Stimulated activated naive CD4-positive, alpha-beta T cell (primary cell): ENCODE results near the gene AR.

Source experiments
- DNase-seq, 6 experiments: peaks; one replicate each; lab custom pipeline; 2025; lab: John Stamatoyannopoulos, UW

AR gene, protein sequence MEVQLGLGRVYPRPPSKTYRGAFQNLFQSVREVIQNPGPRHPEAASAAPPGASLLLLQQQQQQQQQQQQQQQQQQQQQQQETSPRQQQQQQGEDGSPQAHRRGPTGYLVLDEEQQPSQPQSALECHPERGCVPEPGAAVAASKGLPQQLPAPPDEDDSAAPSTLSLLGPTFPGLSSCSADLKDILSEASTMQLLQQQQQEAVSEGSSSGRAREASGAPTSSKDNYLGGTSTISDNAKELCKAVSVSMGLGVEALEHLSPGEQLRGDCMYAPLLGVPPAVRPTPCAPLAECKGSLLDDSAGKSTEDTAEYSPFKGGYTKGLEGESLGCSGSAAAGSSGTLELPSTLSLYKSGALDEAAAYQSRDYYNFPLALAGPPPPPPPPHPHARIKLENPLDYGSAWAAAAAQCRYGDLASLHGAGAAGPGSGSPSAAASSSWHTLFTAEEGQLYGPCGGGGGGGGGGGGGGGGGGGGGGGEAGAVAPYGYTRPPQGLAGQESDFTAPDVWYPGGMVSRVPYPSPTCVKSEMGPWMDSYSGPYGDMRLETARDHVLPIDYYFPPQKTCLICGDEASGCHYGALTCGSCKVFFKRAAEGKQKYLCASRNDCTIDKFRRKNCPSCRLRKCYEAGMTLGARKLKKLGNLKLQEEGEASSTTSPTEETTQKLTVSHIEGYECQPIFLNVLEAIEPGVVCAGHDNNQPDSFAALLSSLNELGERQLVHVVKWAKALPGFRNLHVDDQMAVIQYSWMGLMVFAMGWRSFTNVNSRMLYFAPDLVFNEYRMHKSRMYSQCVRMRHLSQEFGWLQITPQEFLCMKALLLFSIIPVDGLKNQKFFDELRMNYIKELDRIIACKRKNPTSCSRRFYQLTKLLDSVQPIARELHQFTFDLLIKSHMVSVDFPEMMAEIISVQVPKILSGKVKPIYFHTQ

GRCh38 chrX:67543818-67544217, at the start of gene AR:
TSS of gene AR (plus strand) at chrX:67544021. CDS start at chrX:67545147, 1,126 bp downstream.
- no peak for DNase-seq

- no peak for DNase-seq
These were observed 43.2 kb upstream of the AR start for GRCh38 chrX:67500617-67501016.

- DNase-seq: no peak
These were observed 40.8 kb upstream of the AR start for GRCh38 chrX:67503004-67503403.

- no peak for DNase-seq
These were observed 40.4 kb upstream of the AR start for GRCh38 chrX:67503453-67503852.

GRCh38 chrX:67520671-67521070, 23.1 kb upstream of the AR start:
- no peak for DNase-seq

DNA sequence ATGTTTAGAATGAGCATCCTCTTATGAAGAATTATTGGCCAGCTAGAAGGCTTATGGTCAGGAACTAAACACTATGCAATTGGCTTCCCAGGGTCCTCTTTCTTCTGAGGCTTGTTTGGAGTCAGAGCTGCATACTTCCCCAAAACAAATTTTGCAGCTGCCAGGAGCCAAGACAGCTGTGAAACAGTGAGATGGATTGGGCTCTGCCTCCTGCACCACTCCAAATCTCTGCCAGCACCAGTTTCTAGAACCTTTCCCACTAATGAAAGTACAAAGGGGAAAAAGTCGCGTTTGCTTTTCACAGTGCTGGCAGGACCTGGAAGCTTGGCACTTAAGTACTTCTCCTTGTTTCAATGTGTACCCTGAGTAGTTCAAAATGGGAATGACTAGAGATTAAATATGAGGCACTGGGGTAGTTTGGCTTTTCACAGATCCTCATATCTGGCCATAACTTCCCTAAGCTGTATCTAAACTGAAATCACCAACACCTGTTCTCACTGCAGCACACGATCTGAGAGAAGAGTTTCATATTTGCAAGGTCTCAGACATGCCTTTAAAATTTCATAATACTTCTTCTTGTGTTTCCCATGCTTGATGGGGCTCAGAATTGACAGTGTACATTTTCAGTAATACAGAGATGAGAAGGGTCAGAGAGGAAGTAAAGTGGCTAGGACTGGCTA, 20.7 kb upstream of the AR start:
- DNase-seq: no peak

GRCh38 chrX:67523932-67524331, 19.9 kb upstream of the AR start:
- DNase-seq: no peak

DNA sequence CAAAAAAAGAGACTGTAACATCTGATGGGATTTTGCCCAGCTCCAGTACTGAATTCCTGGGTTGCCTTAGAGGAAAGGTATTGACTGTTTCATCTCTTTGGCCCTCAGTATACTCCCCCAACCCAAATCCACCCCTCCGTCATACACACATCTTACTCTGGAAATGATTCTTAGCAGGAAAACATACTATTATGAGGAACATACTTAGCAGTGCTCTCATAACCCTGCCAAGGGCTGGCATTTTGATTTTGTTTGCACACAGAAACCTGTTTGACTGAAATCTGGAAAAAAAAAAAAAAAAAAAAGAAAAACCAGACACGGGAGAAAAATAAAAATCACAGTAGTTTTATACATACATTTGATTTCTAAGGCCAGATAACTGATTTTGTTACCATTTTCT, 19.4 kb upstream of the AR start:
- no peak for DNase-seq

- DNase-seq: no peak
These were observed 18.7 kb upstream of the AR start for GRCh38 chrX:67524950-67525691.

GRCh38 chrX:67536564-67536963, 7.3 kb upstream of the AR start:
- no peak for DNase-seq

DNA sequence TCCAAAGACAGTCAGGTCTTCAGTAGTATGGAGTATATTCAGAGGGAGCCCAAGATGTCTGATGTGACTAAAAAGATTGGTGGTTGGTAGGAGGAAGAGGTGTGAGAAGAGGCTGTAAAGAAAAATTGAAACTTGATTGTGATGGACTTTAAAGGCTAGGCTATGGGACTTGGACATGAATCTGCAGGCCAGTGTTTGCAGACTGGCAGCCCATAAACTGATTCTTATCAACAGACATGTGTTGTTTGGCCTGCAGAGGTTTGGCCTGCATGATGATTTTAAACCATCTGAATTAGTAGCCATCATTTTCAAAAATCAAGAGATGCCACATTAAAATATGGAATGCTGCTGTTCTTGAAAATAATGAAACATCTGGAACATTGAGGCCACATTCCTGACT, 5.4 kb upstream of the AR start:
- DNase-seq: no peak

GRCh38 chrX:67544281-67545035, 637 bp downstream of the AR start:
- no peak for DNase-seq

DNA sequence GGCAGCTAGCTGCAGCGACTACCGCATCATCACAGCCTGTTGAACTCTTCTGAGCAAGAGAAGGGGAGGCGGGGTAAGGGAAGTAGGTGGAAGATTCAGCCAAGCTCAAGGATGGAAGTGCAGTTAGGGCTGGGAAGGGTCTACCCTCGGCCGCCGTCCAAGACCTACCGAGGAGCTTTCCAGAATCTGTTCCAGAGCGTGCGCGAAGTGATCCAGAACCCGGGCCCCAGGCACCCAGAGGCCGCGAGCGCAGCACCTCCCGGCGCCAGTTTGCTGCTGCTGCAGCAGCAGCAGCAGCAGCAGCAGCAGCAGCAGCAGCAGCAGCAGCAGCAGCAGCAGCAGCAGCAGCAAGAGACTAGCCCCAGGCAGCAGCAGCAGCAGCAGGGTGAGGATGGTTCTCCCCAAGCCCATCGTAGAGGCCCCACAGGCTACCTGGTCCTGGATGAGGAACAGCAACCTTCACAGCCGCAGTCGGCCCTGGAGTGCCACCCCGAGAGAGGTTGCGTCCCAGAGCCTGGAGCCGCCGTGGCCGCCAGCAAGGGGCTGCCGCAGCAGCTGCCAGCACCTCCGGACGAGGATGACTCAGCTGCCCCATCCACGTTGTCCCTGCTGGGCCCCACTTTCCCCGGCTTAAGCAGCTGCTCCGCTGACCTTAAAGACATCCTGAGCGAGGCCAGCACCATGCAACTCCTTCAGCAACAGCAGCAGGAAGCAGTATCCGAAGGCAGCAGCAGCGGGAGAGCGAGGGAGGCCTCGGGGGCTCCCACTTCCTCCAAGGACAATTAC, 1.4 kb downstream of the AR start:
- DNase-seq: no peak

- DNase-seq: no peak
These were observed 2.2 kb downstream of the AR start for GRCh38 chrX:67545893-67546495.

DNA sequence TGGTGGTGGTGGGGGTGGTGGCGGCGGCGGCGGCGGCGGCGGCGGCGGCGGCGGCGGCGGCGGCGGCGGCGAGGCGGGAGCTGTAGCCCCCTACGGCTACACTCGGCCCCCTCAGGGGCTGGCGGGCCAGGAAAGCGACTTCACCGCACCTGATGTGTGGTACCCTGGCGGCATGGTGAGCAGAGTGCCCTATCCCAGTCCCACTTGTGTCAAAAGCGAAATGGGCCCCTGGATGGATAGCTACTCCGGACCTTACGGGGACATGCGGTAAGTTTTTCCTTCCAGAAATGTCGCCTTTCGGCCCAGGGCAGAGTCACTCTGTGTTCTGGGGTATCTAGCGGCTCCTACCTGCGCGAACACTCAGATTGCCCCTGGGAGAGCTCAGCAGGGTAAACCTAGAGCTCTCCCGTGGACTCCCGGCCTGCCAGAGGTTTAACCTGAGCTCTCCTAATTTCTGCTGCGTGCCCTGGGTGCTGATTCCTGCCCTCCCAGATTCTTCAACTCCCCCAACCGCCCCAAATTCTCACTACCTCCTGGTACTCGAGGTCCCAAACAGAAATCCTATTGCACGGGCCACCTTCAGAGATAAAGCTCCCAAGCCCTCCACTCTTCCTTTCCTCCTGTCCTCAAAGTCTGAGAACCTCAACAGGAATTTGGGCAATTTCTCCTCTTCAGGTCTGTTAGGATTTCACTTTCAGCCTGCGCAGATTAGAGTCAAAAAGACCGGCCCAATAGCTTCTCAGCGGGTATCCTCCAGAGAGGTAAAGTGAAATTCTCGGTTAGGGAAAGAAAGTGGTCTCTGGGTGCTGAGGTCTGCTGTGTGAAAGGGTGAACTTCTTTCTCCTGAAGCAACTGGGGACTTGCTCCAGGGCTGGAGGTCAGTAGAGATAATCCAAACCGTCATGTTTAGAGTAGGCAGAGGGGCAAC, 2.9 kb downstream of the AR start:
- no peak for DNase-seq

DNA sequence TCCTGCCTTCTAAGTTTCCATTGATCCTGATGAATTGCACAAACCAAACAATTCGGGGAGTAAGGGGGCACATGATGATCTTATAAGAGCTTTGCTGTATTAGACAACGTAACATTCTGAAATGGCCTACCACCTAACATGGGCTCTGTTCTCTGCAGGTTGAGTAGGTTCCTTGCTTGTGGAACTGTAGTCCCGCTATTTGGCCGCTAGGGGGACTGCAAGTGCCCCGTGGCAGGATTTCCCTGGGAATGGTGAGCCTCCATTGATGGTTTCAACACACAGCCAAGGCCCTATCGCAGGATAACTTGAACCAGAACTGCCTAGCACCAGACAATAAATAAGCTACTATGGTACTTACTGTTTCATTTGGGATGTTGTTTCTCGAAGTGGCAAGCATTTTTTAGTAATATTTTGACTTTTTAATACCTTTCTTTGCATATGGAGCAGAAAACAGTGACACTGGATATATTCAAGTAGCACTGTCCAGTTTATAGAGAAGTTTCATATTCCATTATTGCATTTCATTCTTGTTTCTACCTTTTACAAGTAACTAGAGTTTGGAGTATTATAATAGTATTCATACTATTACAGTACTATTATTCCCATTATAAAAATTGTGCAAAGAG, 11.9 kb downstream of the AR start:
- no peak for DNase-seq

- DNase-seq: no peak
These were observed 14.4 kb downstream of the AR start for GRCh38 chrX:67558267-67558666.
